K562 (cell line): ENCODE measurements around the gene WBP1. TPM values are rescaled to one million over a fixed set of nuclear protein-coding genes. Genes with fewer than 3 reads are reported as not detected.

Source experiments
- ATAC-seq: fragments of 200-7000 bp; cut with Tn5 transposase; 3 replicates; pipeline ENCODE4 v1.9.1; 2020; ENCODE audit warnings: moderate library complexity
- BruUV-seq: library from RNA; stranded (reverse); fragments of 400-500 nt; replicated peaks from 2 replicates; lab custom pipeline; 2021; lab: Mats Ljungman, UMichigan
- CTCF ChIA-PET: fragments of 300-600 bp; formaldehyde crosslinking; extraction: SDS; loops from one replicate; lab custom pipeline; 2021; ENCODE audit warnings: low intra/inter-chr PET ratio; lab: Yijun Ruan, JAX
- POLR2A ChIA-PET: fragments of 300-600, 350-650 bp; sonication (Branson Sonifier 250); formaldehyde crosslinking; extraction: SDS; loops from one replicate; lab custom pipeline; 2021; ENCODE audit warnings: antibody characterized with exemption, inconsistent platforms; lab: Yijun Ruan, JAX
- DNase-seq, 4 experiments: peaks; one replicate each; pipeline versions ENCODE4 v3.0.0 to v3.0.0-alpha.2; 2011 to 2018; ENCODE audit warnings: low spot score in 3 of 4, mixed read lengths in 3 of 4; ENCODE audit errors: extremely low read depth in 1 of 4
- FAIRE-seq: peaks from 2 replicates; lab custom pipeline; 2011; peaks lifted over from hg19 to GRCh38; lab: Jason Lieb, UNC
- H2AFZ ChIP-seq: 2 replicates; pipeline ENCODE4 v1.6.0; 2011; ENCODE audit warnings: low read depth, low read length, control low read depth, inconsistent platforms
- H3K27ac ChIP-seq: fragments of 200-600 bp; 3 replicates; pipeline ENCODE4 v1.8.0; 2011; ENCODE audit warnings: low read depth, mild to moderate bottlenecking, control low read depth, inconsistent platforms, low read length, moderate library complexity, mixed read lengths; ENCODE audit errors: extremely low read depth
- H3K27me3 ChIP-seq, 2 experiments: fragments of 300-600 bp in 1 of 2; 2 replicates in 1 of 2; 3 replicates in 1 of 2; pipeline versions ENCODE4 v1.6.0 to v1.8.0; 2011; ENCODE audit warnings: inconsistent platforms in 2 of 2, low read length in 2 of 2, mild to moderate bottlenecking in 1 of 2, mixed read lengths in 1 of 2, moderate library complexity in 1 of 2; ENCODE audit not compliant: control insufficient read depth in 2 of 2, insufficient read depth in 2 of 2
- H3K36me3 ChIP-seq: fragments of 300-600 bp; 3 replicates; pipeline ENCODE4 v1.8.0; 2011; ENCODE audit warnings: mild to moderate bottlenecking, low read length, inconsistent platforms; ENCODE audit not compliant: control insufficient read depth, insufficient read depth
- H3K4me1 ChIP-seq, 2 experiments: fragments of 200-600 bp in 1 of 2; replicated peaks in 1 of 2; 2 replicates in 1 of 2; 3 replicates in 1 of 2; pipeline versions ENCODE4 v1.5.1 to v1.8.0; 2011; ENCODE audit warnings: inconsistent platforms in 2 of 2, low read length in 2 of 2, mild to moderate bottlenecking in 1 of 2, mixed read lengths in 1 of 2, moderate library complexity in 1 of 2; ENCODE audit not compliant: control insufficient read depth in 2 of 2, insufficient read depth in 2 of 2
- H3K4me2 ChIP-seq: 2 replicates; pipeline ENCODE4 v1.6.1; 2011; ENCODE audit warnings: low read length, control low read depth, inconsistent platforms, mixed read lengths; ENCODE audit not compliant: insufficient read depth
- H3K4me3 ChIP-seq: fragments of 200-600 bp; sonication (generic), shearing (Covaris generic); 2 replicates; pipeline ENCODE4 v1.5.1; 2016; ENCODE audit warnings: control low read depth, inconsistent platforms
- H3K79me2 ChIP-seq: fragments of 200-600 bp; 3 replicates; pipeline ENCODE4 v1.8.0; 2011; ENCODE audit warnings: low read length, inconsistent platforms; ENCODE audit not compliant: control insufficient read depth, insufficient read depth
- H3K9ac ChIP-seq, 2 experiments: 2 replicates each; pipeline versions ENCODE4 v1.6.0 to v1.6.1; 2011; ENCODE audit warnings: low read depth in 2 of 2, low read length in 2 of 2, control low read depth in 1 of 2, inconsistent platforms in 1 of 2, mild to moderate bottlenecking in 1 of 2, mixed read lengths in 1 of 2; ENCODE audit not compliant: insufficient read depth in 1 of 2
- H3K9me1 ChIP-seq: one replicate; pipeline ENCODE4 v1.6.0; 2011; ENCODE audit warnings: inconsistent platforms, mild to moderate bottlenecking, low read length, moderate library complexity; ENCODE audit not compliant: control insufficient read depth, insufficient read depth
- H3K9me3 ChIP-seq: replicated peaks from 2 replicates; pipeline ENCODE4 v1.5.1; 2011; ENCODE audit warnings: low read depth, low read length, inconsistent platforms; ENCODE audit not compliant: control insufficient read depth, insufficient read depth
- H4K20me1 ChIP-seq: replicated peaks from 2 replicates; pipeline ENCODE4 v1.6.1; 2011; ENCODE audit warnings: low read length, inconsistent platforms, mixed read lengths; ENCODE audit not compliant: control insufficient read depth, insufficient read depth
- ASH1L ChIP-seq: fragments of 450-650 bp; IDR thresholded peaks from 2 replicates; pipeline ENCODE4 v1.6.1; 2018; ENCODE audit warnings: borderline replicate concordance, mild to moderate bottlenecking, low read depth; ENCODE audit not compliant: partially characterized antibody
- EP400 ChIP-seq: fragments of 450-650 bp; IDR thresholded peaks from 2 replicates; pipeline ENCODE4 v1.6.1; 2017; ENCODE audit warnings: antibody characterized with exemption, mild to moderate bottlenecking, moderate library complexity
- HCFC1 ChIP-seq: IDR thresholded peaks from 2 replicates; pipeline ENCODE4 v1.6.1; 2012; ENCODE audit warnings: low read depth, low read length, improper control_type of control experiment
- MCM7 ChIP-seq, 2 experiments: fragments of 450-650 bp; IDR thresholded peaks; 2 replicates each; pipeline ENCODE4 v1.6.1; 2016 to 2018
- TAF7 ChIP-seq: fragments of 450-650 bp; IDR thresholded peaks from 2 replicates; pipeline ENCODE4 v1.6.1; 2016; ENCODE audit warnings: missing genetic modification characterization, missing compliant biosample characterization
- XRCC4 ChIP-seq: IDR thresholded peaks from one replicate; pipeline ENCODE4 v1.6.1; 2011; ENCODE audit not compliant: insufficient read depth, insufficient read length; ENCODE audit errors: extremely low read depth
- ZNF76 ChIP-seq: fragments of 250-450 bp; sonication (Bioruptor Pico); IDR thresholded peaks from 2 replicates; pipeline ENCODE4 v1.4.0; 2020; ENCODE audit warnings: mild to moderate bottlenecking, moderate library complexity, borderline replicate concordance
- WGBS: fragments of 100-300 bp; shearing (Covaris generic); methylation state at CpG from one replicate; pipeline ENCODE4 v1.1.6; 2016; ENCODE audit warnings: low coverage, mixed read lengths; ENCODE audit not compliant: insufficient coverage; ENCODE audit errors: missing lambda C conversion rate; 5-methylcytosine and 5-hydroxymethylcytosine counted together
- in situ Hi-C: fragments of 300-500 bp; cut with MboI; formaldehyde crosslinking; loops from 4 replicates; pipeline ENCODE4 v1.15.0; 2018; ENCODE audit warnings: inconsistent platforms, mixed read lengths
- intact Hi-C: fragments of 100-400 bp; cut with micrococcal nuclease; formaldehyde crosslinking; loops from 2 replicates; pipeline ENCODE4 v1.14.2; 2022
- polyA plus RNA-seq, 8 experiments: library from polyadenylated mRNA; depleted of rRNA in 4 of 8; stranded (reverse) in 5 of 8; unstranded in 3 of 8; fragments of >200 nt; fragmentation: Nextera tagmentation in 2 of 8; fragmentation: Illumina TruSeq in 1 of 8; extraction: Ambion mirVana in 2 of 8; extraction: Trizol in 1 of 8; gene quantifications; 2 replicates each; pipeline versions ENCODE4 v1.2.1 to v1.2.3, GENCODE V29; 2011 to 2014; ENCODE audit warnings: inconsistent platforms in 1 of 8, missing spikeins in 1 of 8
- total RNA-seq, 7 experiments: library from RNA; depleted of rRNA in 6 of 7; stranded (reverse); fragments of >200 nt in 6 of 7; fragmentation: Illumina TruSeq in 2 of 7; extraction: Trizol in 2 of 7; gene quantifications; 2 replicates each; pipeline versions ENCODE4 v1.2.1 to v1.2.3, GENCODE V29; 2011 to 2021; ENCODE audit warnings: low replicate concordance in 1 of 7
- TF ChIP-seq, protein P1 (sequence below): fragments of 250-450 bp; sonication (Bioruptor Pico); IDR thresholded peaks from 2 replicates; pipeline ENCODE4 v1.4.0; 2020; ENCODE audit warnings: mild to moderate bottlenecking
- TF ChIP-seq, protein P2 (sequence below): fragments of 200-600 bp; sonication (generic); IDR thresholded peaks from one replicate; pipeline ENCODE4 v1.6.1; 2012; ENCODE audit warnings: mild to moderate bottlenecking, low read depth, low read length, inconsistent platforms

WBP1 gene
- total and polyA plus RNA-seq, 9 of the 15 experiments (the other 6 are each of a cell fraction or from before 2014, with no cell fraction given), result 1.9 to 27.7 (median 14.2) TPM

DNA sequence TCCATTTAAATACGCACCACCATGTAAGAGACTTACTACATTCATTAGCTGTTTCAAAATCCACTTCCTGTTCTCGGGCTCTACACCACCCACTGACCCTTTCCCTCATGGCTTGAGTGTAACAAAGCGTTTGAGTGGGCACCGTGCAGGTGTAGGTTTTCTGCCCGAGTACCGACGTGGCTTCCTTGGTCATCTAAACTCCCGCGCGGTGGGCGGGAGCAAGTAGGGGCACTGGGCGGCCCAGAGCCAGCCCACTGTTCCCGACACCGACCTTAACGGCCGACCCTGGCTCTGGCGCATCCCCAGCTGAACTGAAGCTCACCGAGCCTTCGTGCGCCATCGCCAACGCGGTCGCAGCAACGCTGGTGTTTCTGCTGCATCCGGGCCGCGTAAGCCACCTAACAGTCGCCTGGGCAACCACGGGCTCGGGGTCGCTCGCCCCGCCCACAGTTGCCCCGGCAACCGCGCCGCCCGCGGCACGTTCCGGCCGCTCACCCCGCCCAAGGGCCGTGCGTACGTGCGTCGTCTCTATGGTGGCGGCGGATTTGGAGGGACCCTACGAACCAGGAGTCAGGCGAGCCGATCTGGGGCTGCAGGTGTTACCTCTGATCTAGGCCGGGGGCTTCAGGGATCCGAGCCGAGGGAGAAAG, 36.9 kb upstream of the WBP1 start, which contains the start of the genes C2orf81 and WDR54:
Gene C2orf81 (minus strand): TSS at position 399 of the 650 bp plus-strand sequence. CDS start 59 bp downstream, at position 340.
Gene WDR54 (plus strand): TSS at position 510 of the 650 bp plus-strand sequence. CDS start 424 bp downstream, outside the sequence.
- H3K4me2 ChIP-seq, result peak within 1 kb of the TSS; percentile 89
- BruUV-seq, result no TSS peak
- H3K79me2 ChIP-seq, result no peaks in the 10 kb centered on the region
- ChIA-PET POLR2A (interaction anchor here (0.6 to 1.6 kb wide), 4 partner anchors 26 to 51 kb away, joined by 3 to 4 read pairs (median 3); partner anchors contain the start of gene MRPL53), CTCF (no interaction called here)
- peaks cover 4 to 12% of the 10 kb centered on the region in 2 experiments; a peak in 3 of 5 replicates for H3K27me3 ChIP-seq
- peak within 1 kb of the TSS; percentile 98 for H2AFZ ChIP-seq
- no peaks in the 10 kb centered on the region for H4K20me1 ChIP-seq
- no peaks in the 10 kb centered on the region for H3K9me3 ChIP-seq
- FAIRE-seq (peak; percentile 71), DNase-seq (peak; percentile 90 to 97 (median 94)), ATAC-seq (peak; percentile 94)
- WGBS, result under 1% methylated on average over 57 of the region's 57 CpGs
- no peaks in the 10 kb centered on the region for H3K36me3 ChIP-seq
- peak within 1 kb of the TSS; percentile 34 to 74; a peak in 3 of 4 replicates for H3K9ac ChIP-seq
- in situ Hi-C loops, result no loop called here
- peak within 1 kb of the TSS; percentile 53 for H3K4me3 ChIP-seq
- H3K4me1 ChIP-seq, result peaks cover 5 to 25% of the 10 kb centered on the region in 2 experiments; a peak in 3 of 5 replicates
- no peak within 1 kb of the TSS; the same call in 2 of the 3 replicates for H3K27ac ChIP-seq
- intact Hi-C loops, result loop anchor here (5.0 kb wide), 1 partner anchor 166 kb away; no protein-coding TSS in a partner anchor
- no peaks in the 10 kb centered on the region for H3K9me1 ChIP-seq
- no peak for TF ChIP-seq XRCC4
- TF ChIP-seq EP400, result no peak
- TF ChIP-seq, protein P1, sequence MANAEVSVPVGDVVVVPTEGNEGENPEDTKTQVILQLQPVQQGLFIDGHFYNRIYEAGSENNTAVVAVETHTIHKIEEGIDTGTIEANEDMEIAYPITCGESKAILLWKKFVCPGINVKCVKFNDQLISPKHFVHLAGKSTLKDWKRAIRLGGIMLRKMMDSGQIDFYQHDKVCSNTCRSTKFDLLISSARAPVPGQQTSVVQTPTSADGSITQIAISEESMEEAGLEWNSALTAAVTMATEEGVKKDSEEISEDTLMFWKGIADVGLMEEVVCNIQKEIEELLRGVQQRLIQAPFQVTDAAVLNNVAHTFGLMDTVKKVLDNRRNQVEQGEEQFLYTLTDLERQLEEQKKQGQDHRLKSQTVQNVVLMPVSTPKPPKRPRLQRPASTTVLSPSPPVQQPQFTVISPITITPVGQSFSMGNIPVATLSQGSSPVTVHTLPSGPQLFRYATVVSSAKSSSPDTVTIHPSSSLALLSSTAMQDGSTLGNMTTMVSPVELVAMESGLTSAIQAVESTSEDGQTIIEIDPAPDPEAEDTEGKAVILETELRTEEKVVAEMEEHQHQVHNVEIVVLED (CRISPR knock-in tag), result peak; percentile 95
- TF ChIP-seq, protein P2, sequence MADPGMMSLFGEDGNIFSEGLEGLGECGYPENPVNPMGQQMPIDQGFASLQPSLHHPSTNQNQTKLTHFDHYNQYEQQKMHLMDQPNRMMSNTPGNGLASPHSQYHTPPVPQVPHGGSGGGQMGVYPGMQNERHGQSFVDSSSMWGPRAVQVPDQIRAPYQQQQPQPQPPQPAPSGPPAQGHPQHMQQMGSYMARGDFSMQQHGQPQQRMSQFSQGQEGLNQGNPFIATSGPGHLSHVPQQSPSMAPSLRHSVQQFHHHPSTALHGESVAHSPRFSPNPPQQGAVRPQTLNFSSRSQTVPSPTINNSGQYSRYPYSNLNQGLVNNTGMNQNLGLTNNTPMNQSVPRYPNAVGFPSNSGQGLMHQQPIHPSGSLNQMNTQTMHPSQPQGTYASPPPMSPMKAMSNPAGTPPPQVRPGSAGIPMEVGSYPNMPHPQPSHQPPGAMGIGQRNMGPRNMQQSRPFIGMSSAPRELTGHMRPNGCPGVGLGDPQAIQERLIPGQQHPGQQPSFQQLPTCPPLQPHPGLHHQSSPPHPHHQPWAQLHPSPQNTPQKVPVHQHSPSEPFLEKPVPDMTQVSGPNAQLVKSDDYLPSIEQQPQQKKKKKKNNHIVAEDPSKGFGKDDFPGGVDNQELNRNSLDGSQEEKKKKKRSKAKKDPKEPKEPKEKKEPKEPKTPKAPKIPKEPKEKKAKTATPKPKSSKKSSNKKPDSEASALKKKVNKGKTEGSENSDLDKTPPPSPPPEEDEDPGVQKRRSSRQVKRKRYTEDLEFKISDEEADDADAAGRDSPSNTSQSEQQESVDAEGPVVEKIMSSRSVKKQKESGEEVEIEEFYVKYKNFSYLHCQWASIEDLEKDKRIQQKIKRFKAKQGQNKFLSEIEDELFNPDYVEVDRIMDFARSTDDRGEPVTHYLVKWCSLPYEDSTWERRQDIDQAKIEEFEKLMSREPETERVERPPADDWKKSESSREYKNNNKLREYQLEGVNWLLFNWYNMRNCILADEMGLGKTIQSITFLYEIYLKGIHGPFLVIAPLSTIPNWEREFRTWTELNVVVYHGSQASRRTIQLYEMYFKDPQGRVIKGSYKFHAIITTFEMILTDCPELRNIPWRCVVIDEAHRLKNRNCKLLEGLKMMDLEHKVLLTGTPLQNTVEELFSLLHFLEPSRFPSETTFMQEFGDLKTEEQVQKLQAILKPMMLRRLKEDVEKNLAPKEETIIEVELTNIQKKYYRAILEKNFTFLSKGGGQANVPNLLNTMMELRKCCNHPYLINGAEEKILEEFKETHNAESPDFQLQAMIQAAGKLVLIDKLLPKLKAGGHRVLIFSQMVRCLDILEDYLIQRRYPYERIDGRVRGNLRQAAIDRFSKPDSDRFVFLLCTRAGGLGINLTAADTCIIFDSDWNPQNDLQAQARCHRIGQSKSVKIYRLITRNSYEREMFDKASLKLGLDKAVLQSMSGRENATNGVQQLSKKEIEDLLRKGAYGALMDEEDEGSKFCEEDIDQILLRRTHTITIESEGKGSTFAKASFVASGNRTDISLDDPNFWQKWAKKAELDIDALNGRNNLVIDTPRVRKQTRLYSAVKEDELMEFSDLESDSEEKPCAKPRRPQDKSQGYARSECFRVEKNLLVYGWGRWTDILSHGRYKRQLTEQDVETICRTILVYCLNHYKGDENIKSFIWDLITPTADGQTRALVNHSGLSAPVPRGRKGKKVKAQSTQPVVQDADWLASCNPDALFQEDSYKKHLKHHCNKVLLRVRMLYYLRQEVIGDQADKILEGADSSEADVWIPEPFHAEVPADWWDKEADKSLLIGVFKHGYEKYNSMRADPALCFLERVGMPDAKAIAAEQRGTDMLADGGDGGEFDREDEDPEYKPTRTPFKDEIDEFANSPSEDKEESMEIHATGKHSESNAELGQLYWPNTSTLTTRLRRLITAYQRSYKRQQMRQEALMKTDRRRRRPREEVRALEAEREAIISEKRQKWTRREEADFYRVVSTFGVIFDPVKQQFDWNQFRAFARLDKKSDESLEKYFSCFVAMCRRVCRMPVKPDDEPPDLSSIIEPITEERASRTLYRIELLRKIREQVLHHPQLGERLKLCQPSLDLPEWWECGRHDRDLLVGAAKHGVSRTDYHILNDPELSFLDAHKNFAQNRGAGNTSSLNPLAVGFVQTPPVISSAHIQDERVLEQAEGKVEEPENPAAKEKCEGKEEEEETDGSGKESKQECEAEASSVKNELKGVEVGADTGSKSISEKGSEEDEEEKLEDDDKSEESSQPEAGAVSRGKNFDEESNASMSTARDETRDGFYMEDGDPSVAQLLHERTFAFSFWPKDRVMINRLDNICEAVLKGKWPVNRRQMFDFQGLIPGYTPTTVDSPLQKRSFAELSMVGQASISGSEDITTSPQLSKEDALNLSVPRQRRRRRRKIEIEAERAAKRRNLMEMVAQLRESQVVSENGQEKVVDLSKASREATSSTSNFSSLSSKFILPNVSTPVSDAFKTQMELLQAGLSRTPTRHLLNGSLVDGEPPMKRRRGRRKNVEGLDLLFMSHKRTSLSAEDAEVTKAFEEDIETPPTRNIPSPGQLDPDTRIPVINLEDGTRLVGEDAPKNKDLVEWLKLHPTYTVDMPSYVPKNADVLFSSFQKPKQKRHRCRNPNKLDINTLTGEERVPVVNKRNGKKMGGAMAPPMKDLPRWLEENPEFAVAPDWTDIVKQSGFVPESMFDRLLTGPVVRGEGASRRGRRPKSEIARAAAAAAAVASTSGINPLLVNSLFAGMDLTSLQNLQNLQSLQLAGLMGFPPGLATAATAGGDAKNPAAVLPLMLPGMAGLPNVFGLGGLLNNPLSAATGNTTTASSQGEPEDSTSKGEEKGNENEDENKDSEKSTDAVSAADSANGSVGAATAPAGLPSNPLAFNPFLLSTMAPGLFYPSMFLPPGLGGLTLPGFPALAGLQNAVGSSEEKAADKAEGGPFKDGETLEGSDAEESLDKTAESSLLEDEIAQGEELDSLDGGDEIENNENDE, result no peak
- TF ChIP-seq ASH1L, result no peak
- TF ChIP-seq ZNF76 (CRISPR knock-in tag), result no peak
- no peak for TF ChIP-seq MCM7 (IDR thresholded peaks at IDR 0.05)
- no peak for TF ChIP-seq TAF7 (tag)
- 0 out of 2 replicates have a peak, but pooled peaks have one; percentile 16 for TF ChIP-seq HCFC1
